Fibroblast of skin of scalp (primary cell): ENCODE data around the gene MAGI1.
"Not testable (repeated sequence)": the region's sequence is repeated elsewhere in the genome, so short reads cannot be mapped to it uniquely, and the experiment has no call there.

Experiments
- DNase-seq: peaks from one replicate; pipeline ENCODE4 v3.0.0-alpha.2; 2013

MAGI1 gene

GRCh38 chr3:65741540-65741939 lies 297.2 kb downstream of the MAGI1 start:
- no peak for DNase-seq

GRCh38 chr3:65739901-65740541 lies 298.7 kb downstream of the MAGI1 start:
- no peak for DNase-seq

- DNase-seq: no peak
These were observed 303.9 kb downstream of the MAGI1 start for GRCh38 chr3:65734792-65735191.

- no peak for DNase-seq
These were observed 304.3 kb downstream of the MAGI1 start for GRCh38 chr3:65734382-65734781.

- DNase-seq: no peak
These were observed 305.3 kb downstream of the MAGI1 start for GRCh38 chr3:65733459-65733858.

GRCh38 chr3:65732051-65732935 lies 306.4 kb downstream of the MAGI1 start:
- DNase-seq: peak; percentile 75

GRCh38 chr3:65730449-65730848 lies 308.3 kb downstream of the MAGI1 start:
- DNase-seq: no peak

GRCh38 chr3:65729973-65730372 lies 308.7 kb downstream of the MAGI1 start:
- DNase-seq: peak; percentile 67

- DNase-seq: peak; percentile 87
These were observed 309.2 kb downstream of the MAGI1 start for GRCh38 chr3:65729555-65729954.

GRCh38 chr3:65728138-65728537 lies 310.6 kb downstream of the MAGI1 start:
- DNase-seq: no peak

GRCh38 chr3:65723985-65724384 lies 314.7 kb downstream of the MAGI1 start:
- DNase-seq: no peak

- no peak for DNase-seq
These were observed 315.7 kb downstream of the MAGI1 start for GRCh38 chr3:65723011-65723410.

- no peak for DNase-seq
These were observed 317.6 kb downstream of the MAGI1 start for GRCh38 chr3:65720989-65721737.

- not testable (repeated sequence) for DNase-seq
These were observed 319.1 kb downstream of the MAGI1 start for GRCh38 chr3:65719639-65720038.

GRCh38 chr3:65717676-65718346 lies 320.9 kb downstream of the MAGI1 start:
- DNase-seq: no peak

- DNase-seq: no peak
These were observed 322.5 kb downstream of the MAGI1 start for GRCh38 chr3:65716071-65716751.

GRCh38 chr3:65714134-65714533 lies 324.6 kb downstream of the MAGI1 start:
- peak; percentile 76 for DNase-seq

GRCh38 chr3:65713016-65713415 lies 325.7 kb downstream of the MAGI1 start:
- DNase-seq: peak; percentile 94

- peak; percentile 80 for DNase-seq
These were observed 326.6 kb downstream of the MAGI1 start for GRCh38 chr3:65712140-65712539.

- DNase-seq: peak; percentile 15
These were observed 331.7 kb downstream of the MAGI1 start for GRCh38 chr3:65706776-65707568.

GRCh38 chr3:65706301-65706700 lies 332.4 kb downstream of the MAGI1 start:
- no peak for DNase-seq
